Neuronal stem cell (in vitro differentiated cells): ENCODE results near the gene RIPOR2.

Source experiments
- DNase-seq: peaks from one replicate; pipeline ENCODE4 v3.0.0-alpha.2; 2013; ENCODE audit warnings: low spot score
- H2AFZ ChIP-seq: one replicate; pipeline ENCODE4 v1.6.1; 2013; ENCODE audit warnings: mild to moderate bottlenecking, low read length, inconsistent platforms
- H2AK5ac ChIP-seq: 2 replicates; pipeline ENCODE4 v1.6.1; 2013; ENCODE audit warnings: low read depth, mild to moderate bottlenecking, inconsistent platforms, low read length, moderate library complexity, mixed read lengths
- H2BK120ac ChIP-seq: 2 replicates; pipeline ENCODE4 v1.6.1; 2013; ENCODE audit warnings: low read depth, mild to moderate bottlenecking, inconsistent platforms, low read length, moderate library complexity, mixed read lengths
- H2BK12ac ChIP-seq: one replicate; pipeline ENCODE4 v1.6.1; 2013; ENCODE audit warnings: low read length, inconsistent platforms
- H2BK15ac ChIP-seq: 2 replicates; pipeline ENCODE4 v1.6.1; 2013; ENCODE audit warnings: mild to moderate bottlenecking, low read length, inconsistent platforms, mixed read lengths
- H2BK5ac ChIP-seq: one replicate; pipeline ENCODE4 v1.6.1; 2013; ENCODE audit warnings: inconsistent platforms, mild to moderate bottlenecking, low read length, moderate library complexity
- H3K14ac ChIP-seq: one replicate; pipeline ENCODE4 v1.6.1; 2013; ENCODE audit warnings: low read length, inconsistent platforms
- H3K18ac ChIP-seq: 2 replicates; pipeline ENCODE4 v1.6.1; 2013; ENCODE audit warnings: low read length, inconsistent platforms
- H3K23ac ChIP-seq: 2 replicates; pipeline ENCODE4 v1.6.1; 2013; ENCODE audit warnings: low read depth, mild to moderate bottlenecking, mixed read lengths, low read length, inconsistent platforms; ENCODE audit not compliant: poor library complexity
- H3K27ac ChIP-seq: replicated peaks from 3 replicates; pipeline ENCODE4 v1.5.1; 2013; ENCODE audit warnings: low read length, inconsistent platforms
- H3K27me3 ChIP-seq, 3 experiments: 2 replicates each; pipeline ENCODE4 v1.6.1; 2013; ENCODE audit warnings: low read length in 3 of 3, mild to moderate bottlenecking in 2 of 3, inconsistent platforms in 1 of 3, low read depth in 1 of 3, mixed read lengths in 1 of 3, moderate library complexity in 1 of 3; ENCODE audit not compliant: control insufficient read depth in 3 of 3, insufficient read depth in 3 of 3
- H3K36me3 ChIP-seq, 2 donors: replicated peaks in 1 of 2; 2 replicates each; pipeline ENCODE4 v1.6.1; 2013; ENCODE audit warnings: low read length in 2 of 2; ENCODE audit not compliant: control insufficient read depth in 2 of 2, insufficient read depth in 2 of 2
- H3K4ac ChIP-seq: 2 replicates; pipeline ENCODE4 v1.6.1; 2013; ENCODE audit warnings: inconsistent platforms, mild to moderate bottlenecking, low read length, moderate library complexity
- H3K4me1 ChIP-seq, 2 donors: 1 replicate in 1 of 2; 2 replicates in 1 of 2; pipeline ENCODE4 v1.6.1; 2013; ENCODE audit warnings: low read length in 2 of 2, low read depth in 1 of 2; ENCODE audit not compliant: control insufficient read depth in 2 of 2, insufficient read depth in 1 of 2
- H3K4me2 ChIP-seq: one replicate; pipeline ENCODE4 v1.6.1; 2013; ENCODE audit warnings: mild to moderate bottlenecking, low read length, inconsistent platforms; ENCODE audit not compliant: insufficient read depth, poor library complexity, severe bottlenecking
- H3K4me3 ChIP-seq, 2 donors: 2 replicates each; pipeline ENCODE4 v1.5.1; 2013; ENCODE audit warnings: low read length in 2 of 2, mild to moderate bottlenecking in 2 of 2, inconsistent platforms in 1 of 2, moderate library complexity in 1 of 2
- H3K79me1 ChIP-seq: one replicate; pipeline ENCODE4 v1.6.1; 2013; ENCODE audit warnings: low read depth, mild to moderate bottlenecking, inconsistent platforms, low read length, moderate library complexity
- H3K9ac ChIP-seq: one replicate; pipeline ENCODE4 v1.6.1; 2013; ENCODE audit warnings: mild to moderate bottlenecking, low read depth, low read length, inconsistent platforms; ENCODE audit not compliant: poor library complexity
- H3K9me3 ChIP-seq, 2 donors: replicated peaks in 1 of 2; 2 replicates each; pipeline versions ENCODE3 to v1.6.1; 2013; ENCODE audit warnings: low read length in 2 of 2, mild to moderate bottlenecking in 2 of 2, inconsistent platforms in 1 of 2, low read depth in 1 of 2, mixed read lengths in 1 of 2, moderate library complexity in 1 of 2; ENCODE audit not compliant: control insufficient read depth in 2 of 2, insufficient read depth in 1 of 2
- H4K8ac ChIP-seq: one replicate; pipeline ENCODE4 v1.6.1; 2013; ENCODE audit warnings: low read depth, mild to moderate bottlenecking, inconsistent platforms, low read length, moderate library complexity
- H4K91ac ChIP-seq: one replicate; pipeline ENCODE4 v1.6.1; 2013; ENCODE audit warnings: low read length, low read depth, mild to moderate bottlenecking, inconsistent platforms; ENCODE audit not compliant: poor library complexity
- WGBS, 2 donors: extraction: QIAGEN DNeasy Blood & Tissue Kit; methylation state at CpG; one replicate each; pipeline ENCODE4 v1.1.7; 2013; ENCODE audit warnings: missing lambda C conversion rate in 2 of 2, mixed read lengths in 1 of 2; ENCODE audit not compliant: insufficient read length in 2 of 2, insufficient replicate concordance in 1 of 2; ENCODE audit errors: extremely low coverage in 2 of 2; 5-methylcytosine and 5-hydroxymethylcytosine counted together

RIPOR2 gene

DNA sequence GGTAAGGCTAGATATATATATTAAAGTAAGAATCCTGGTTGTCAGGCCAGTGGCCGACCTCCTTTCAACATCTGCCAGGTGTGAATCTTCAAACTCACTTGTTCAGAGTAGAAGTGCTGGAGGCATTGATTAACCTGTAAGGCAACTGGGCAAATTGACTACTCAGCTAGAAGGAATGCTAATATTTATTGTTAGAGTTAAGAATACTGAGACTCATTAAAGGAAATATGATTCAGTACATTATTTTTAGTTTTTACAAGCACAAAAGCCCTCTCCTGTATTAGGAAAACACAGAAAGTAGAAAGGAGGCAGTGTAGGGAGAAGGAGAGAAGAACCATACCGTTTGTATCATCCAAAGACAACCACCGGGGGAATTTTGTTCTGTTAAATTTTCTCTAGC is 53.5 kb downstream of the RIPOR2 start:
- Histone ChIP-seq H3K4ac (no peak overlapping the region), H3K27ac (no peak overlapping the region), H3K79me1 (no peaks in the 10 kb centered on the region), H2BK15ac (no peak overlapping the region), H3K4me2 (no peak overlapping the region), H3K9me3 (peaks cover under 1 to 1% of the 10 kb centered on the region in 2 donors), H4K8ac (no peak overlapping the region), H3K27me3 (no peaks in the 10 kb centered on the region), H2BK120ac (no peak overlapping the region), H4K91ac (no peak overlapping the region), H3K23ac (no peak overlapping the region), H3K14ac (no peak overlapping the region), H3K4me1 (no peaks in the 10 kb centered on the region), H3K4me3 (no peak overlapping the region), H2BK5ac (no peak overlapping the region), H3K36me3 (no peaks in the 10 kb centered on the region), H3K9ac (no peak overlapping the region), H2AFZ (no peak overlapping the region), H2AK5ac (no peak overlapping the region), H2BK12ac (no peak overlapping the region), H3K18ac (no peak overlapping the region)
- WGBS, 2 donors = no CpG with 5 or more reads among the region's 3 CpGs
- DNase-seq = no peak

DNA sequence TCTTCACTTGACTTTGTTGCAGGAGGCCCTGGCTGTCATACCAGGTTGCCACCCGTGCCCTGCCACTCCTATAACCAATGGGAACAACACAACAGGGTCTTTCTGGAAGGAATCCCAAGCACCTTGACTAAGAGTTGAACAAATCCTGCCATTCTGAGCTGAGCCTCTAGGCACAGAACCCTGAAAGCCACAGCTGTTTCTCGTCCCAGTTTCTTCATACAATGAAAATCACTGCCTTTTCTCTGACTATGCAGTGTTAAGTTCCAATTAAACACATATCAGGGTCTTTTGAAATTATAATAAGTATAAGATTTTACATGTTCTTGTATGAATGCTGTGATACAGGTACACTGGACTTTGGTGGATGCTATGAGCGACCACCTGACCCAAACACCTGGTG is 54.4 kb downstream of the RIPOR2 start:
- no peak overlapping the region for H3K18ac ChIP-seq
- H3K4ac ChIP-seq = no peak overlapping the region
- H3K4me1 ChIP-seq = no peaks in the 10 kb centered on the region
- H3K4me2 ChIP-seq = no peak overlapping the region
- H4K8ac ChIP-seq = no peak overlapping the region
- H3K9me3 ChIP-seq = peaks cover 3 to 4% of the 10 kb centered on the region in 2 donors
- no peaks in the 10 kb centered on the region for H3K36me3 ChIP-seq
- H3K27ac ChIP-seq = no peak overlapping the region
- no peaks in the 10 kb centered on the region for H3K79me1 ChIP-seq
- no peak overlapping the region for H3K23ac ChIP-seq
- H2BK15ac ChIP-seq = no peak overlapping the region
- no peak overlapping the region for H3K9ac ChIP-seq
- H2BK120ac ChIP-seq = no peak overlapping the region
- H2AK5ac ChIP-seq = no peak overlapping the region
- no peak overlapping the region for H3K14ac ChIP-seq
- no peak overlapping the region for H4K91ac ChIP-seq
- H2AFZ ChIP-seq = no peak overlapping the region
- DNase-seq = no peak
- no peak overlapping the region for H3K4me3 ChIP-seq
- H2BK5ac ChIP-seq = no peak overlapping the region
- WGBS, 2 donors = no CpG with 5 or more reads among the region's 3 CpGs
- H2BK12ac ChIP-seq = no peak overlapping the region
- no peaks in the 10 kb centered on the region for H3K27me3 ChIP-seq

DNA sequence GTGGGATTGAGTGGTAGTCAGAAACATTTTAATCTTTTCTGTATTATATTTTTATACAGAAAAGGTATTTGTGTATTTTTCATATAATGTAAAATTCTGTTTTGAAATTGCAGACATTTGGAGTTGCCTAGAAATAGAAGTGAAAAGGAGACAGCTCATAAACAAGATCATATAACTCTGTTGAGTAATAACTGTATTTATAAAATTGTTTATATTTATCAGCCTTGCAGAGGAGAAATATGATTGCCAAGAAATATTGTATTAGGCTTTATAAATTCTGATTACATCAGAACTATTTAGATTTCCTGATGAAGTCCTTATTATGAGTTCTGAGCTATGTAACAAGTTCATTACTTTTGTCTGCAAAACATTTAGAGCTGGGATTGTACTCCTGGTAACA is 55.3 kb downstream of the RIPOR2 start:
- Histone ChIP-seq H3K79me1 (no peaks in the 10 kb centered on the region), H4K91ac (no peak overlapping the region), H3K4me3 (no peak overlapping the region), H3K27ac (no peak overlapping the region), H2BK15ac (no peak overlapping the region), H3K36me3 (no peaks in the 10 kb centered on the region), H3K9me3 (peaks cover 3 to 4% of the 10 kb centered on the region in 2 donors), H4K8ac (no peak overlapping the region), H2BK5ac (no peak overlapping the region), H3K4me2 (no peak overlapping the region), H2AK5ac (no peak overlapping the region), H3K9ac (no peak overlapping the region), H3K4me1 (no peaks in the 10 kb centered on the region), H3K4ac (no peak overlapping the region), H2BK120ac (no peak overlapping the region), H3K27me3 (no peaks in the 10 kb centered on the region), H3K18ac (no peak overlapping the region), H2BK12ac (no peak overlapping the region), H2AFZ (no peak overlapping the region), H3K14ac (no peak overlapping the region), H3K23ac (no peak overlapping the region)
- DNase-seq = no peak

DNA sequence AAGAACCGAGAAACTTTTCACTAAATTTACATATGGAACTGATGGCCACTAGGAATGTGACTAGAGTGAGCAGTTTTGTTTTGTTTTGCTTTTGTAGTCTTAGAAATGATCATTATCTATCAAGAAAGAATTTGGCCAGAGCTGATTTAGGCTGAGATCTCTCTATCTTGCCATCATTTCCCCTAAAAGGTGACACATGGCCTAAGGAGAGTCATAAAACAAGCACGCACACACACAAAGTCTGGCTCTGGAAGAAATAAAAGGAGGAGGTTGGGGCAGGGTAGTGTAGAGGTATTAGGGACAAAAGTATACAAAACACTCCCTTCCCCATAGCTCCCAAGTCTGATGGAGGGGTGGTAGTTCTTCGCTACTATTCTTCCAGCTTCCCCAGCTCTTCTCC is 56.4 kb downstream of the RIPOR2 start:
- Histone ChIP-seq H2BK120ac (no peak overlapping the region), H3K4me2 (no peak overlapping the region), H3K23ac (no peak overlapping the region), H2AK5ac (no peak overlapping the region), H2BK5ac (no peak overlapping the region), H3K18ac (no peak overlapping the region), H3K14ac (no peak overlapping the region), H3K4me1 (no peaks in the 10 kb centered on the region), H3K4ac (no peak overlapping the region), H3K4me3 (no peak overlapping the region), H3K27ac (no peak overlapping the region), H3K27me3 (no peaks in the 10 kb centered on the region), H3K9ac (no peak overlapping the region), H2AFZ (no peak overlapping the region), H3K9me3 (peaks cover 3 to 4% of the 10 kb centered on the region in 2 donors), H3K79me1 (no peaks in the 10 kb centered on the region), H3K36me3 (no peaks in the 10 kb centered on the region), H4K8ac (no peak overlapping the region), H2BK12ac (no peak overlapping the region), H2BK15ac (no peak overlapping the region), H4K91ac (no peak overlapping the region)
- no peak for DNase-seq
- WGBS, 2 donors = no CpG with 5 or more reads among the region's 3 CpGs
